ENCODE results near the gene NCBP1. TPM values are rescaled to one million over a fixed set of nuclear protein-coding genes. Genes with fewer than 3 reads are reported as not detected.

NCBP1 gene
- total and polyA plus RNA-seq, 10 donors: 6.5 to 30.6 (median 23.1) TPM

DNA sequence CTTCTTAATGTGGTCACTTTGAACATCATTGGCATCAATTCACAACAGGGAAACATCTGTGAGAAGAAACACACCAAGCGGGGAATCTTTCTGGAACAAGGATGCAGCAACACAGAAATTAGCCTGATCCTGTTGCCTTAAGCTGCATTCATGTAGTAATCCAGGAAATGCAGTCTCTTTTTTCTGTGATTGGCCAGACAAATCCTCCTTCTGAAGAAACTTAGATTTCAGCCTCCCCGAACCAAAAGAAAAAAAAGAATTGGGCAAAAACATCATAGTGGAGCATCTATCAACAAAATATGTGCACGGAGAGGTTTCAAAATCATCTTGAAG, 70.7 kb downstream of the NCBP1 start:
- H3K27me3 ChIP-seq (replicated peaks in 1 of 7): peaks cover 0 to 21% (median 0%) of the 10 kb centered on the region in 7 donors
- no peak for DNase-seq
- TF ChIP-seq POLR2AphosphoS5 (IDR thresholded peaks at IDR 0.05) (no peak), POLR2A (IDR thresholded peaks at IDR 0.05) (no peak)
- TF ChIP-seq, protein P1, sequence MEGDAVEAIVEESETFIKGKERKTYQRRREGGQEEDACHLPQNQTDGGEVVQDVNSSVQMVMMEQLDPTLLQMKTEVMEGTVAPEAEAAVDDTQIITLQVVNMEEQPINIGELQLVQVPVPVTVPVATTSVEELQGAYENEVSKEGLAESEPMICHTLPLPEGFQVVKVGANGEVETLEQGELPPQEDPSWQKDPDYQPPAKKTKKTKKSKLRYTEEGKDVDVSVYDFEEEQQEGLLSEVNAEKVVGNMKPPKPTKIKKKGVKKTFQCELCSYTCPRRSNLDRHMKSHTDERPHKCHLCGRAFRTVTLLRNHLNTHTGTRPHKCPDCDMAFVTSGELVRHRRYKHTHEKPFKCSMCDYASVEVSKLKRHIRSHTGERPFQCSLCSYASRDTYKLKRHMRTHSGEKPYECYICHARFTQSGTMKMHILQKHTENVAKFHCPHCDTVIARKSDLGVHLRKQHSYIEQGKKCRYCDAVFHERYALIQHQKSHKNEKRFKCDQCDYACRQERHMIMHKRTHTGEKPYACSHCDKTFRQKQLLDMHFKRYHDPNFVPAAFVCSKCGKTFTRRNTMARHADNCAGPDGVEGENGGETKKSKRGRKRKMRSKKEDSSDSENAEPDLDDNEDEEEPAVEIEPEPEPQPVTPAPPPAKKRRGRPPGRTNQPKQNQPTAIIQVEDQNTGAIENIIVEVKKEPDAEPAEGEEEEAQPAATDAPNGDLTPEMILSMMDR (IDR thresholded peaks at IDR 0.05 in 8 of 11, conservative IDR thresholded peaks at IDR 0.05 in 3 of 11): no peak
- no peaks in the 10 kb centered on the region for H3K9me3 ChIP-seq
- peaks cover 0 to 4% (median under 1%) of the 10 kb centered on the region in 6 donors for H3K4me1 ChIP-seq
- WGBS, 5 donors: 74 to 88% (median 82%) methylated on average over 3 of the region's 3 CpGs
- H3K4me3 ChIP-seq: no peak overlapping the region
- H3K36me3 ChIP-seq: no peaks in the 10 kb centered on the region
- intact Hi-C loops (cut with DNase I; ENCODE audit: low total_unique reads): loop anchor here (10.0 kb wide), 1 partner anchor 560 kb away; no protein-coding TSS in a partner anchor
- H3K27ac ChIP-seq: no peak overlapping the region

DNA sequence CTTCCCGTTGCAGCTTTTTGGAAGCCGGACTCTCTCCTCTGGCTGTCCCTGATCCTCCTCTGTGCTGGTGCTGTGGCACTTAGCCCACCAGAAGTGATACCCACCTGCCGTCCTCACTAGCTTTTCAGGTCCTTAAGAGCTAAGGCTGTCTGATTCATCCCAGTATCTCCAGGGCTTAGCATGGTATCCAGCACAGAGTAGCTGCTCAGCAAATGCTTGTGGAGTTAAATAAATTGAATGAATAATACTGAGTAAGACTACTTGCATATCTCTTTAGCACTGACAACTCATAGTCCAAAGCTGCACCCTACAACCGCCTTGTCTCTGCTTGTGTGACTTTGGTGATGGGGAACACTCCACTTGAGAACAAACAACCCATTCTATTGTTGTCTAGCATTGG, 71.2 kb downstream of the NCBP1 start:
- no peak overlapping the region for H3K27ac ChIP-seq
- intact Hi-C loops (cut with DNase I; ENCODE audit: low total_unique reads): loop anchor here (10.0 kb wide), 1 partner anchor 560 kb away; no protein-coding TSS in a partner anchor

DNA sequence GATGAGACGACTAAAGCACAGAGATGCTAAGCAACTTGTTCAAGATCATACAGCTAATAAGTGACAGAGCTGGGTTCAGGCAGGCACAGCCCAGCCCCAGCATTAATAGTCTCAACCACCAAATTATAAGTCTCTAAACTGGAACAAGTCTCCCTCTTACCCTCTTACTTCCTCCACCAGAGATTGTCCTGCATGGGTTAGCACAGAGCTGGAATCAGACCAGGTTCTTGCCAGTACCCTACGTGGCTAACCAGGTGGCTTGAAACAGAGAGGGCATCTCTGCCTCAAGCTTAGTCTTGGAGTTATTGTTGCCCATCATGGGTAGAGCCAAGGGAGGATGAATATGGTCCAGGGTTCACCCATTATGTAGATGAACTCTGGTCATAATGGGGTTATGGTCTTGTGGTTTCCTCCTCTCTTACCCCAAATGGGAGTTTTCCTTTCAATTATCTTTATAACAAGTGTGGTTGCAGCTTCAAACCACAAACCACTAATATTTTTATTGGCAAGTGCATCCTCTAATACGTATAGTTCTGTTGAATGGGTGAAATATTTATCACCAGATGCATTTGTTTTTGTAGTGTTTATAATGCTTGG, 71.8 kb downstream of the NCBP1 start:
- Histone ChIP-seq H3K27ac (no peak overlapping the region), H3K4me3 (no peak overlapping the region), H3K36me3 (no peaks in the 10 kb centered on the region), H3K27me3 (replicated peaks in 1 of 7) (peaks cover 0 to 30% (median 0%) of the 10 kb centered on the region in 7 donors), H3K9me3 (no peaks in the 10 kb centered on the region), H3K4me1 (peaks cover 0 to 2% (median 0%) of the 10 kb centered on the region in 6 donors)
- intact Hi-C loops (cut with DNase I; ENCODE audit: low total_unique reads): loop anchor here (10.0 kb wide), 1 partner anchor 559 kb away; no protein-coding TSS in a partner anchor
- no peak for DNase-seq
- TF ChIP-seq POLR2A (IDR thresholded peaks at IDR 0.05): no peak
- TF ChIP-seq POLR2AphosphoS5 (IDR thresholded peaks at IDR 0.05): no peak
- TF ChIP-seq, protein P1 (IDR thresholded peaks at IDR 0.05 in 8 of 11, conservative IDR thresholded peaks at IDR 0.05 in 3 of 11): no peak
- WGBS, 5 donors: 15 to 46% (median 32%) methylated on average over 3 of the region's 3 CpGs

More for the DNA sequence above, 71.2 kb downstream of the NCBP1 start:
- no peaks in the 10 kb centered on the region for H3K4me1 ChIP-seq
- H3K4me3 ChIP-seq: no peak overlapping the region
- TF ChIP-seq, protein P1 (IDR thresholded peaks at IDR 0.05 in 8 of 11, conservative IDR thresholded peaks at IDR 0.05 in 3 of 11): no peak
- no peak for TF ChIP-seq POLR2AphosphoS5 (IDR thresholded peaks at IDR 0.05)
- TF ChIP-seq POLR2A (IDR thresholded peaks at IDR 0.05): no peak
- H3K36me3 ChIP-seq: no peaks in the 10 kb centered on the region
- H3K9me3 ChIP-seq: no peaks in the 10 kb centered on the region
- H3K27me3 ChIP-seq (replicated peaks in 1 of 7): peaks cover 0 to 27% (median 0%) of the 10 kb centered on the region in 7 donors
- no peak for DNase-seq
- 70 to 91% (median 81%) methylated on average over 4 of the region's 4 CpGs for WGBS, 5 donors

DNA sequence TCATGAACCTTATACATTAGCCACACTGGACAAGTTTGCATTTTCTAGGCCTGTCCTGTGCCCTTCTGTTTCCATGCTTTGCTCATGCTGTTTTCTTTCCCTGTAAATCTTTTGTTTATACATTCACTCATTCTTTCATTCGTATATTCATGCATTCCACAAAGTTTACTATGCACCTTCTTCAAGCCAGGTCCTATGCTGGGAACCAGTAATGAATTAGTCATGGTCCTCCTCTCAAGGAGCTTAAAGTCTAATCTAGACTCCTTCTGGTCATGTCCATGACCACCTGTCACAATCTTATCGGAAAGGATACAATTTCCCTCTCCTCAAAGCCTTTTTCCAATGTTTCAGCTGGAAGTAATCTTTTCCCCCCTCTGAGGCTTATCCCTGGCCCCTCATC, 72.6 kb downstream of the NCBP1 start:
- H3K36me3 ChIP-seq: no peaks in the 10 kb centered on the region
- peaks cover 0 to 35% (median 4%) of the 10 kb centered on the region in 7 donors for H3K27me3 ChIP-seq (replicated peaks in 1 of 7)
- TF ChIP-seq POLR2A (IDR thresholded peaks at IDR 0.05) (no peak), POLR2AphosphoS5 (IDR thresholded peaks at IDR 0.05) (no peak)
- TF ChIP-seq, protein P1 (IDR thresholded peaks at IDR 0.05 in 8 of 11, conservative IDR thresholded peaks at IDR 0.05 in 3 of 11): no peak
- no peak for DNase-seq
- H3K27ac ChIP-seq: no peak overlapping the region
- no peaks in the 10 kb centered on the region for H3K9me3 ChIP-seq
- H3K4me3 ChIP-seq: no peak overlapping the region
- 84 to 89% (median 86%) methylated on average over 2 of the region's 2 CpGs for WGBS, 5 donors
- H3K4me1 ChIP-seq: peaks cover 0 to 10% (median 6%) of the 10 kb centered on the region in 6 donors
- intact Hi-C loops (cut with DNase I; ENCODE audit: low total_unique reads): loop anchor here (10.0 kb wide), 1 partner anchor 559 kb away; no protein-coding TSS in a partner anchor
